HepG2 (cell line): ENCODE measurements around the gene PLA2R1. TPM values are rescaled to one million over a fixed set of nuclear protein-coding genes. Genes with fewer than 3 reads are reported as not detected.
A peak's percentile ranks its signal among the peaks of the same experiment; 100 is the strongest.

ENCODE experiments used
- ARNT ChIP-seq: fragments of 450-650 bp; IDR thresholded peaks from 2 replicates; pipeline ENCODE4 v1.6.1; 2017
- BCLAF1 ChIP-seq: fragments of 450-650 bp; IDR thresholded peaks from 2 replicates; pipeline ENCODE4 v1.6.1; 2017; ENCODE audit warnings: mild to moderate bottlenecking
- CERS6 ChIP-seq: sonication (generic); formaldehyde crosslinking; IDR thresholded peaks from 2 replicates; pipeline ENCODE4 v1.5.0; 2020; ENCODE audit warnings: missing genetic modification reagents
- FOSL2 ChIP-seq: sonication (generic); formaldehyde crosslinking; IDR thresholded peaks from 2 replicates; pipeline ENCODE4 v1.4.0; 2020; ENCODE audit warnings: missing genetic modification reagents
- HES4 ChIP-seq: sonication (generic); formaldehyde crosslinking; IDR thresholded peaks from 2 replicates; pipeline ENCODE4 v1.9.0; 2021; ENCODE audit warnings: mild to moderate bottlenecking, missing genetic modification reagents, borderline replicate concordance
- LRRFIP1 ChIP-seq: sonication (generic); formaldehyde crosslinking; conservative IDR thresholded peaks from 2 replicates; pipeline ENCODE4 v1.4.0; 2020; ENCODE audit warnings: missing genetic modification reagents
- MXD4 ChIP-seq: IDR thresholded peaks from 2 replicates; pipeline ENCODE4 v1.6.1; 2016; ENCODE audit warnings: mild to moderate bottlenecking, missing biosample characterization, missing genetic modification reagents
- PRPF4 ChIP-seq: fragments of 200-400 bp; formaldehyde crosslinking; IDR thresholded peaks from 2 replicates; pipeline ENCODE4 v1.6.1; 2016; ENCODE audit warnings: low read length, low read depth; ENCODE audit not compliant: poor library complexity, severe bottlenecking
- SIN3B ChIP-seq: fragments of 150-350 bp; IDR thresholded peaks from 2 replicates; pipeline ENCODE4 v1.6.1; 2014; ENCODE audit warnings: low read length
- SP4 ChIP-seq: sonication (generic); formaldehyde crosslinking; IDR thresholded peaks from 2 replicates; pipeline ENCODE4 v1.8.1; 2023; ENCODE audit warnings: mild to moderate bottlenecking, missing genetic modification reagents
- SRY ChIP-seq: sonication (generic); formaldehyde crosslinking; IDR thresholded peaks from 2 replicates; pipeline ENCODE4 v1.8.0; 2022; ENCODE audit warnings: mild to moderate bottlenecking, missing genetic modification reagents
- TBP ChIP-seq: sonication (generic); formaldehyde crosslinking; IDR thresholded peaks from 2 replicates; pipeline ENCODE4 v1.5.0; 2020; ENCODE audit warnings: missing genetic modification reagents
- ZMYM4 ChIP-seq: sonication (generic); formaldehyde crosslinking; IDR thresholded peaks from 2 replicates; pipeline ENCODE4 v1.8.1; 2023; ENCODE audit warnings: mild to moderate bottlenecking, missing genetic modification reagents
- ZNF235 ChIP-seq: sonication (generic); formaldehyde crosslinking; IDR thresholded peaks from 2 replicates; pipeline ENCODE4 v1.8.1; 2023; ENCODE audit warnings: mild to moderate bottlenecking, missing genetic modification reagents, borderline replicate concordance
- ZNF501 ChIP-seq: sonication (generic); formaldehyde crosslinking; IDR thresholded peaks from 2 replicates; pipeline ENCODE4 v1.5.1; 2020; ENCODE audit warnings: mild to moderate bottlenecking, moderate library complexity, missing genetic modification reagents
- ZNF546 ChIP-seq: sonication (generic); formaldehyde crosslinking; conservative IDR thresholded peaks from 2 replicates; pipeline ENCODE4 v1.8.1; 2023; ENCODE audit warnings: mild to moderate bottlenecking, missing genetic modification reagents
- polyA plus RNA-seq, 8 experiments: library from polyadenylated mRNA; depleted of rRNA in 3 of 8; stranded (reverse) in 7 of 8; unstranded in 1 of 8; fragments of >200 nt; fragmentation: Illumina TruSeq in 4 of 8; extraction: Trizol in 4 of 8; gene quantifications; 2 replicates each; pipeline versions ENCODE4 v1.2.1 to v1.2.3, GENCODE V29; 2011 to 2016; ENCODE audit warnings: low read depth in 4 of 8, missing spikeins in 1 of 8, mixed read lengths in 1 of 8; ENCODE audit not compliant: insufficient read depth in 1 of 8
- total RNA-seq, 5 experiments: library from RNA; depleted of rRNA; stranded (reverse); fragments of >200 nt; fragmentation: Illumina TruSeq; extraction: Trizol; gene quantifications; 2 replicates each; pipeline ENCODE4 v1.2.3, GENCODE V29; 2016; ENCODE audit warnings: low read depth in 1 of 5
- TF ChIP-seq, protein P1 (sequence below): sonication (generic); formaldehyde crosslinking; IDR thresholded peaks from 2 replicates; pipeline ENCODE4 v1.8.0; 2022; ENCODE audit warnings: mild to moderate bottlenecking, missing genetic modification reagents; ENCODE audit not compliant: insufficient replicate concordance
- TF ChIP-seq, protein P2 (sequence below), 2 experiments: IDR thresholded peaks; 2 replicates each; pipeline ENCODE4 v1.6.1; 2011 to 2012; ENCODE audit warnings: low read length in 2 of 2, borderline replicate concordance in 1 of 2, low read depth in 1 of 2, mild to moderate bottlenecking in 1 of 2, moderate library complexity in 1 of 2

PLA2R1 gene
- total and polyA plus RNA-seq, 2 of the 13 experiments (the other 11 are each of a cell fraction or from before 2014, with no cell fraction given): not detected

- no peak for TF ChIP-seq ARNT
- no peak for TF ChIP-seq HES4 (CRISPR knock-in tag)
- TF ChIP-seq FOSL2 (CRISPR knock-in tag): peak; percentile 37; the same call in 1 of the 2 replicates
- peak; percentile 45; the same call in 1 of the 2 replicates for TF ChIP-seq ZMYM4 (CRISPR knock-in tag)
- no peak for TF ChIP-seq LRRFIP1 (CRISPR knock-in tag)
- 0 out of 2 replicates have a peak, but pooled peaks have one; percentile 51 for TF ChIP-seq ZNF501 (CRISPR knock-in tag)
- 0 out of 2 replicates have a peak, but pooled peaks have one; percentile 22 for TF ChIP-seq ZNF546 (CRISPR knock-in tag)
- no peak for TF ChIP-seq CERS6 (CRISPR knock-in tag)
- TF ChIP-seq SRY: no peak
- no peak for TF ChIP-seq ZNF235 (CRISPR knock-in tag)
- TF ChIP-seq, protein P1, sequence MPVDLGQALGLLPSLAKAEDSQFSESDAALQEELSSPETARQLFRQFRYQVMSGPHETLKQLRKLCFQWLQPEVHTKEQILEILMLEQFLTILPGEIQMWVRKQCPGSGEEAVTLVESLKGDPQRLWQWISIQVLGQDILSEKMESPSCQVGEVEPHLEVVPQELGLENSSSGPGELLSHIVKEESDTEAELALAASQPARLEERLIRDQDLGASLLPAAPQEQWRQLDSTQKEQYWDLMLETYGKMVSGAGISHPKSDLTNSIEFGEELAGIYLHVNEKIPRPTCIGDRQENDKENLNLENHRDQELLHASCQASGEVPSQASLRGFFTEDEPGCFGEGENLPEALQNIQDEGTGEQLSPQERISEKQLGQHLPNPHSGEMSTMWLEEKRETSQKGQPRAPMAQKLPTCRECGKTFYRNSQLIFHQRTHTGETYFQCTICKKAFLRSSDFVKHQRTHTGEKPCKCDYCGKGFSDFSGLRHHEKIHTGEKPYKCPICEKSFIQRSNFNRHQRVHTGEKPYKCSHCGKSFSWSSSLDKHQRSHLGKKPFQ (CRISPR knock-in tag): no peak
- TF ChIP-seq, protein P2, sequence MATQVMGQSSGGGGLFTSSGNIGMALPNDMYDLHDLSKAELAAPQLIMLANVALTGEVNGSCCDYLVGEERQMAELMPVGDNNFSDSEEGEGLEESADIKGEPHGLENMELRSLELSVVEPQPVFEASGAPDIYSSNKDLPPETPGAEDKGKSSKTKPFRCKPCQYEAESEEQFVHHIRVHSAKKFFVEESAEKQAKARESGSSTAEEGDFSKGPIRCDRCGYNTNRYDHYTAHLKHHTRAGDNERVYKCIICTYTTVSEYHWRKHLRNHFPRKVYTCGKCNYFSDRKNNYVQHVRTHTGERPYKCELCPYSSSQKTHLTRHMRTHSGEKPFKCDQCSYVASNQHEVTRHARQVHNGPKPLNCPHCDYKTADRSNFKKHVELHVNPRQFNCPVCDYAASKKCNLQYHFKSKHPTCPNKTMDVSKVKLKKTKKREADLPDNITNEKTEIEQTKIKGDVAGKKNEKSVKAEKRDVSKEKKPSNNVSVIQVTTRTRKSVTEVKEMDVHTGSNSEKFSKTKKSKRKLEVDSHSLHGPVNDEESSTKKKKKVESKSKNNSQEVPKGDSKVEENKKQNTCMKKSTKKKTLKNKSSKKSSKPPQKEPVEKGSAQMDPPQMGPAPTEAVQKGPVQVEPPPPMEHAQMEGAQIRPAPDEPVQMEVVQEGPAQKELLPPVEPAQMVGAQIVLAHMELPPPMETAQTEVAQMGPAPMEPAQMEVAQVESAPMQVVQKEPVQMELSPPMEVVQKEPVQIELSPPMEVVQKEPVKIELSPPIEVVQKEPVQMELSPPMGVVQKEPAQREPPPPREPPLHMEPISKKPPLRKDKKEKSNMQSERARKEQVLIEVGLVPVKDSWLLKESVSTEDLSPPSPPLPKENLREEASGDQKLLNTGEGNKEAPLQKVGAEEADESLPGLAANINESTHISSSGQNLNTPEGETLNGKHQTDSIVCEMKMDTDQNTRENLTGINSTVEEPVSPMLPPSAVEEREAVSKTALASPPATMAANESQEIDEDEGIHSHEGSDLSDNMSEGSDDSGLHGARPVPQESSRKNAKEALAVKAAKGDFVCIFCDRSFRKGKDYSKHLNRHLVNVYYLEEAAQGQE (IDR thresholded peaks at IDR 0.05; ENCODE audit: borderline replicate concordance in 1 of 2, low read depth in 1 of 2, low read length in 2 of 2): no peak
- TF ChIP-seq SP4: no peak
- peak; percentile 55; the same call in 1 of the 2 replicates for TF ChIP-seq MXD4 (CRISPR knock-in tag)
- TF ChIP-seq TBP (CRISPR knock-in tag): no peak
- no peak for TF ChIP-seq PRPF4
- no peak for TF ChIP-seq BCLAF1
- TF ChIP-seq SIN3B: no peak
These were observed 140.5 kb downstream of the PLA2R1 start (continued) for GRCh38 chr2:159921752-159922404.
